ENCODE data around the gene SLCO3A1. TPM values are rescaled to one million over a fixed set of nuclear protein-coding genes. Genes with fewer than 3 reads are reported as not detected.
"Not testable (repeated sequence)": the region's sequence is repeated elsewhere in the genome, so short reads cannot be mapped to it uniquely, and the experiment has no call there.

The SLCO3A1 gene
- total RNA-seq, 1 experiment from 2014 or later = 1.7 TPM

- peak; percentile 37 for DNase-seq (ENCODE audit: low read depth, low spot score)
- in situ Hi-C loops (cut with HindIII; ENCODE audit: low pct_unique_long_range_greater_than_20kb, low sequenced_read_pairs) = no loop called here
These were observed 200.3 kb downstream of the SLCO3A1 start for GRCh38 chr15:92053753-92054316.

- no peak for DNase-seq (ENCODE audit: low read depth, low spot score)
- in situ Hi-C loops (cut with HindIII; ENCODE audit: low pct_unique_long_range_greater_than_20kb, low sequenced_read_pairs) = no loop called here
These were observed 203.4 kb downstream of the SLCO3A1 start for GRCh38 chr15:92056875-92057274.

GRCh38 chr15:92059036-92059970 is 205.8 kb downstream of the SLCO3A1 start:
- in situ Hi-C loops (cut with HindIII; ENCODE audit: low pct_unique_long_range_greater_than_20kb, low sequenced_read_pairs) = no loop called here
- DNase-seq (ENCODE audit: low read depth, low spot score) = no peak

GRCh38 chr15:92059971-92060311 is 206.4 kb downstream of the SLCO3A1 start:
- DNase-seq (ENCODE audit: low read depth, low spot score); in situ Hi-C loops (cut with HindIII; ENCODE audit: low pct_unique_long_range_greater_than_20kb, low sequenced_read_pairs): not testable (repeated sequence)

GRCh38 chr15:92061511-92062195 is 208.1 kb downstream of the SLCO3A1 start:
- in situ Hi-C loops (cut with HindIII; ENCODE audit: low pct_unique_long_range_greater_than_20kb, low sequenced_read_pairs) = no loop called here
- DNase-seq (ENCODE audit: low read depth, low spot score) = no peak

GRCh38 chr15:92062505-92062904 is 209.0 kb downstream of the SLCO3A1 start:
- in situ Hi-C loops (cut with HindIII; ENCODE audit: low pct_unique_long_range_greater_than_20kb, low sequenced_read_pairs) = no loop called here
- DNase-seq (ENCODE audit: low read depth, low spot score) = no peak

GRCh38 chr15:92068121-92068520 is 214.6 kb downstream of the SLCO3A1 start:
- DNase-seq (ENCODE audit: low read depth, low spot score) = no peak
- in situ Hi-C loops (cut with HindIII; ENCODE audit: low pct_unique_long_range_greater_than_20kb, low sequenced_read_pairs) = no loop called here

- in situ Hi-C loops (cut with HindIII; ENCODE audit: low pct_unique_long_range_greater_than_20kb, low sequenced_read_pairs) = no loop called here
- DNase-seq (ENCODE audit: low read depth, low spot score) = no peak
These were observed 216.1 kb downstream of the SLCO3A1 start for GRCh38 chr15:92069308-92070250.

GRCh38 chr15:92070251-92070650 is 216.7 kb downstream of the SLCO3A1 start:
- in situ Hi-C loops (cut with HindIII; ENCODE audit: low pct_unique_long_range_greater_than_20kb, low sequenced_read_pairs); DNase-seq (ENCODE audit: low read depth, low spot score): not testable (repeated sequence)

GRCh38 chr15:92071045-92071634 is 217.6 kb downstream of the SLCO3A1 start:
- DNase-seq (ENCODE audit: low read depth, low spot score) = no peak
- in situ Hi-C loops (cut with HindIII; ENCODE audit: low pct_unique_long_range_greater_than_20kb, low sequenced_read_pairs) = no loop called here

- in situ Hi-C loops (cut with HindIII; ENCODE audit: low pct_unique_long_range_greater_than_20kb, low sequenced_read_pairs) = no loop called here
These were observed 219.7 kb downstream of the SLCO3A1 start for GRCh38 chr15:92073044-92073785.

GRCh38 chr15:92074101-92074500 is 220.6 kb downstream of the SLCO3A1 start:
- in situ Hi-C loops (cut with HindIII; ENCODE audit: low pct_unique_long_range_greater_than_20kb, low sequenced_read_pairs) = no loop called here

More at GRCh38 chr15:92073044-92073785, 219.7 kb downstream of the SLCO3A1 start:
- DNase-seq (ENCODE audit: low read depth, low spot score) = no peak

GRCh38 chr15:92074646-92075045 is 221.1 kb downstream of the SLCO3A1 start:
- DNase-seq (ENCODE audit: low read depth, low spot score) = no peak
- in situ Hi-C loops (cut with HindIII; ENCODE audit: low pct_unique_long_range_greater_than_20kb, low sequenced_read_pairs) = no loop called here

More at GRCh38 chr15:92074101-92074500, 220.6 kb downstream of the SLCO3A1 start:
- no peak for DNase-seq (ENCODE audit: low read depth, low spot score)

- in situ Hi-C loops (cut with HindIII; ENCODE audit: low pct_unique_long_range_greater_than_20kb, low sequenced_read_pairs) = no loop called here
- DNase-seq (ENCODE audit: low read depth, low spot score) = no peak
These were observed 222.3 kb downstream of the SLCO3A1 start for GRCh38 chr15:92075764-92076163.

GRCh38 chr15:92076541-92076940 is 223.0 kb downstream of the SLCO3A1 start:
- DNase-seq (ENCODE audit: low read depth, low spot score) = no peak
- in situ Hi-C loops (cut with HindIII; ENCODE audit: low pct_unique_long_range_greater_than_20kb, low sequenced_read_pairs) = no loop called here

GRCh38 chr15:92077353-92078085 is 224.0 kb downstream of the SLCO3A1 start:
- DNase-seq (ENCODE audit: low read depth, low spot score) = peak; percentile 81
- in situ Hi-C loops (cut with HindIII; ENCODE audit: low pct_unique_long_range_greater_than_20kb, low sequenced_read_pairs) = no loop called here

All from SK-MEL-5 (cell line).